ENCODE measurements around the gene ATAD1. TPM values are rescaled to one million over a fixed set of nuclear protein-coding genes. Genes with fewer than 3 reads are reported as not detected.

ATAD1 gene
- total RNA-seq, 1 donor from 2014 or later, result 48.0 TPM

DNA sequence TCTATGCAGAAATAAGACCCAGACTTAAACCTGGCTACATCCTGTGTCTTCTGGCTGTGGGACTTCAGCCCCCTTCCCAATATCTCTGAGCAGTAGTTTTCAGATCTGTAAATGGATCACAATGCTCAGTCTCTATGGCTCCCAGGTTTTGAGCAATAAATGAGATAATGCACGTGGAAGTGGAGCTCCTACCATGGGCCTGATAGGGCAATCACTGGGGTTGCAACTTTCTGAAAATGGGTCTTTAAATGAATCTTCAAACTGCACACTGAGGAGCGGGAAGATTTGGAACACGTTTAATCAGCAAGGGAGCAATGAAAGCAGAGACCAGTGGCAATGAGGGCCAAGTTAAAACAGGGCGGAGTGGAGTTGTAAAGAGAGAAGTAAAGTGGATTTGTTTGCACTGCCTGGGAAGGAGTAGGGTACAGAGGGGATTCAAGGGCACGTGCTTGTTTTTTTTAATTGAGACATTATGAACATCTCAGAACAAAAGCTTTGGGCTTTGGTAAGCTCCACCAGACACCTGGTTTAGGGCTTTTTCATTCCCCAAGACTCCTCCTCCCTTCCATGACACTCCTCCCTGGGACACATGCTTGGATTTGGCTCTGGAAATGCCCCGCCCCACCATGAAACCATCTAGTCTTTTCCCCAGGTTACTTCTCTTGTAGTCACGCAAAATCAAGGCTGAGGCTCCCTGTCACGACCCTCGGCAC, 115.6 kb downstream of the ATAD1 start:
- H3K36me3 ChIP-seq (ENCODE audit: control insufficient read depth, insufficient read depth, low read length), result no peaks in the 10 kb centered on the region

More for the DNA sequence above, 115.6 kb downstream of the ATAD1 start:
- DNase-seq (ENCODE audit: low read depth), result no peak
- H3K27me3 ChIP-seq (ENCODE audit: control insufficient read depth, insufficient read depth, low read length), result no peaks in the 10 kb centered on the region
- TF ChIP-seq, protein P1, sequence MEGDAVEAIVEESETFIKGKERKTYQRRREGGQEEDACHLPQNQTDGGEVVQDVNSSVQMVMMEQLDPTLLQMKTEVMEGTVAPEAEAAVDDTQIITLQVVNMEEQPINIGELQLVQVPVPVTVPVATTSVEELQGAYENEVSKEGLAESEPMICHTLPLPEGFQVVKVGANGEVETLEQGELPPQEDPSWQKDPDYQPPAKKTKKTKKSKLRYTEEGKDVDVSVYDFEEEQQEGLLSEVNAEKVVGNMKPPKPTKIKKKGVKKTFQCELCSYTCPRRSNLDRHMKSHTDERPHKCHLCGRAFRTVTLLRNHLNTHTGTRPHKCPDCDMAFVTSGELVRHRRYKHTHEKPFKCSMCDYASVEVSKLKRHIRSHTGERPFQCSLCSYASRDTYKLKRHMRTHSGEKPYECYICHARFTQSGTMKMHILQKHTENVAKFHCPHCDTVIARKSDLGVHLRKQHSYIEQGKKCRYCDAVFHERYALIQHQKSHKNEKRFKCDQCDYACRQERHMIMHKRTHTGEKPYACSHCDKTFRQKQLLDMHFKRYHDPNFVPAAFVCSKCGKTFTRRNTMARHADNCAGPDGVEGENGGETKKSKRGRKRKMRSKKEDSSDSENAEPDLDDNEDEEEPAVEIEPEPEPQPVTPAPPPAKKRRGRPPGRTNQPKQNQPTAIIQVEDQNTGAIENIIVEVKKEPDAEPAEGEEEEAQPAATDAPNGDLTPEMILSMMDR (IDR thresholded peaks at IDR 0.05; ENCODE audit: insufficient read depth, low read length, poor library complexity, severe bottlenecking), result no peak
- H3K4me3 ChIP-seq (ENCODE audit: low read depth, low read length), result no peak overlapping the region

Other genes with a start within 250 kb of the ATAD1 start
- gene PAPSS2, start 158.3 kb downstream of the ATAD1 start, total RNA-seq, result 11.4 TPM in 2 replicates
- gene KLLN, start 45.3 kb upstream of the ATAD1 start, total RNA-seq, result 1.0 TPM in 2 replicates
- 39.3 and 39.4 TPM in 2 replicates for gene PTEN, start 45.4 kb upstream of the ATAD1 start, total RNA-seq

Data from kidney epithelial cell (primary cell).